GM23248 (cell line): ENCODE results near the gene HNF1B. TPM values are rescaled to one million over a fixed set of nuclear protein-coding genes. Genes with fewer than 3 reads are reported as not detected.

ENCODE experiments used
- DNase-seq: peaks from one replicate; pipeline ENCODE4 v3.0.0-alpha.2; 2015
- H2AFZ ChIP-seq: fragments of 200-600 bp; sonication (generic); 2 replicates; pipeline ENCODE4 v1.6.1; 2016; ENCODE audit warnings: antibody characterized with exemption
- H3F3A ChIP-seq: fragments of 200-600 bp; sonication (generic); 2 replicates; pipeline ENCODE4 v1.6.1; 2016; ENCODE audit warnings: mild to moderate bottlenecking, antibody characterized with exemption, mixed run types; ENCODE audit not compliant: insufficient read depth
- H3K27ac ChIP-seq: fragments of 200-600 bp; sonication (generic); 2 replicates; pipeline ENCODE4 v1.5.1; 2016; ENCODE audit warnings: mild to moderate bottlenecking
- H3K27me3 ChIP-seq: fragments of 200-600 bp; sonication (generic); replicated peaks from 2 replicates; pipeline ENCODE4 v1.6.1; 2016; ENCODE audit warnings: mild to moderate bottlenecking; ENCODE audit not compliant: insufficient read depth
- H3K36me3 ChIP-seq: fragments of 200-600 bp; sonication (generic); 2 replicates; pipeline ENCODE4 v1.6.1; 2016; ENCODE audit warnings: low read depth, mild to moderate bottlenecking
- H3K4me1 ChIP-seq: fragments of 200-600 bp; sonication (generic); 2 replicates; pipeline ENCODE4 v1.6.1; 2016; ENCODE audit warnings: mild to moderate bottlenecking; ENCODE audit not compliant: insufficient read depth
- H3K4me2 ChIP-seq: fragments of 200-600 bp; sonication (generic); one replicate; pipeline ENCODE4 v1.6.1; 2016; ENCODE audit warnings: mild to moderate bottlenecking; ENCODE audit not compliant: unreplicated experiment
- H3K4me3 ChIP-seq: fragments of 200-600 bp; sonication (generic); 2 replicates; pipeline ENCODE4 v1.5.1; 2016; ENCODE audit warnings: mild to moderate bottlenecking
- H3K79me2 ChIP-seq: fragments of 200-600 bp; sonication (generic); 2 replicates; pipeline ENCODE4 v1.6.1; 2016; ENCODE audit warnings: mild to moderate bottlenecking; ENCODE audit not compliant: insufficient read depth
- H3K9ac ChIP-seq: fragments of 200-600 bp; sonication (generic); 2 replicates; pipeline ENCODE4 v1.6.1; 2016; ENCODE audit warnings: mild to moderate bottlenecking
- H3K9me2 ChIP-seq: fragments of 200-600 bp; sonication (generic); 2 replicates; pipeline ENCODE4 v1.6.1; 2016; ENCODE audit warnings: mixed run types, mild to moderate bottlenecking, moderate library complexity; ENCODE audit not compliant: insufficient read depth
- H3K9me3 ChIP-seq: fragments of 200-600 bp; sonication (generic); one replicate; pipeline ENCODE4 v1.6.1; 2017; ENCODE audit warnings: low read depth
- H4K20me1 ChIP-seq: fragments of 200-600 bp; sonication (generic); 2 replicates; pipeline ENCODE4 v1.6.0; 2016; ENCODE audit not compliant: insufficient read depth
- EZH2 ChIP-seq: fragments of 200-600 bp; sonication (generic); IDR thresholded peaks from 2 replicates; pipeline ENCODE4 v1.6.1; 2018; ENCODE audit warnings: antibody characterized with exemption, mild to moderate bottlenecking; ENCODE audit not compliant: insufficient read depth, poor library complexity, severe bottlenecking
- EZH2phosphoT487 ChIP-seq: fragments of 200-600 bp; sonication (generic); IDR thresholded peaks from 2 replicates; pipeline ENCODE4 v1.6.1; 2018; ENCODE audit warnings: antibody characterized with exemption, moderate library complexity, mild to moderate bottlenecking, low read depth; ENCODE audit not compliant: insufficient read depth
- WGBS, 2 experiments: methylation state at CpG; one replicate each; pipeline ENCODE4 v1.1.6; 2015 to 2017; ENCODE audit warnings: low lambda C conversion rate in 2 of 2, low coverage in 1 of 2; ENCODE audit errors: missing lambda C conversion rate in 2 of 2; 5-methylcytosine and 5-hydroxymethylcytosine counted together
- in situ Hi-C: fragments of 300-500 bp; cut with MboI; formaldehyde crosslinking; loops from 2 replicates; pipeline ENCODE4 v1.15.0; 2020
- polyA plus RNA-seq: library from polyadenylated mRNA; unstranded; fragments of >200 nt; fragmentation: Nextera tagmentation; extraction: Ambion mirVana; gene quantifications from 2 replicates; pipeline ENCODE4 v1.2.1, GENCODE V29; 2016
- total RNA-seq: library from RNA; depleted of rRNA; stranded (reverse); fragments of >200 nt; shearing (Covaris generic); gene quantifications from 2 replicates; pipeline ENCODE4 v1.2.3, GENCODE V29; 2014

Gene HNF1B
- total and polyA plus RNA-seq, 2 experiments from 2014 or later: not detected

GRCh38 chr17:37674511-37674910, 70.3 kb downstream of the HNF1B start:
- Histone ChIP-seq H3K4me3 (no peak overlapping the region), H3K9me3 (no peaks in the 10 kb centered on the region), H3K4me2 (no peak overlapping the region), H3F3A (peaks cover 11% of the 10 kb centered on the region; the same call in 1 of the 2 replicates), H3K27ac (no peak overlapping the region), H3K9me2 (no peaks in the 10 kb centered on the region), H3K79me2 (no peaks in the 10 kb centered on the region), H3K4me1 (peaks cover 27% of the 10 kb centered on the region), H3K27me3 (no peaks in the 10 kb centered on the region), H4K20me1 (no peaks in the 10 kb centered on the region), H2AFZ (no peak overlapping the region), H3K9ac (no peak overlapping the region), H3K36me3 (no peaks in the 10 kb centered on the region)
- 67 to 74% methylated on average over 1 of the region's 1 CpG for WGBS, 2 experiments
- in situ Hi-C loops: no loop called here
- DNase-seq: no peak
- TF ChIP-seq EZH2phosphoT487: no peak
- TF ChIP-seq EZH2: no peak

GRCh38 chr17:37673386-37673785, 71.5 kb downstream of the HNF1B start:
- no peak for TF ChIP-seq EZH2phosphoT487
- no peak for TF ChIP-seq EZH2
- Histone ChIP-seq H3K4me2 (no peak overlapping the region), H3K27ac (no peak overlapping the region), H3K4me1 (peaks cover 27% of the 10 kb centered on the region), H3F3A (peaks cover 11% of the 10 kb centered on the region; the same call in 1 of the 2 replicates), H4K20me1 (no peaks in the 10 kb centered on the region), H2AFZ (no peak overlapping the region), H3K9me2 (no peaks in the 10 kb centered on the region), H3K9me3 (no peaks in the 10 kb centered on the region), H3K27me3 (no peaks in the 10 kb centered on the region), H3K9ac (no peak overlapping the region), H3K4me3 (no peak overlapping the region), H3K36me3 (no peaks in the 10 kb centered on the region), H3K79me2 (no peaks in the 10 kb centered on the region)
- in situ Hi-C loops: no loop called here
- DNase-seq: peak; percentile 1
- 74 to 100% methylated on average over 2 of the region's 2 CpGs for WGBS, 2 experiments

- peaks cover 27% of the 10 kb centered on the region for H3K4me1 ChIP-seq
- in situ Hi-C loops: no loop called here
- H4K20me1 ChIP-seq: no peaks in the 10 kb centered on the region
- H3K79me2 ChIP-seq: no peaks in the 10 kb centered on the region
- H3K9me2 ChIP-seq: no peaks in the 10 kb centered on the region
- H3K27ac ChIP-seq: peak overlapping the region; percentile 75
- H3K9ac ChIP-seq: peak overlapping the region; percentile 8; the same call in 1 of the 2 replicates
- H3K27me3 ChIP-seq: no peaks in the 10 kb centered on the region
- H3K9me3 ChIP-seq: no peaks in the 10 kb centered on the region
- peak overlapping the region; percentile 76 for H3K4me2 ChIP-seq
- WGBS, 2 experiments: 60 to 79% methylated on average over 3 of the region's 3 CpGs
- peak overlapping the region; percentile 62 for H2AFZ ChIP-seq
- TF ChIP-seq EZH2 (no peak), EZH2phosphoT487 (no peak)
- H3F3A ChIP-seq: peaks cover 11% of the 10 kb centered on the region; the same call in 1 of the 2 replicates
- H3K4me3 ChIP-seq: peak overlapping the region; percentile 41
- no peaks in the 10 kb centered on the region for H3K36me3 ChIP-seq
- peak; percentile 50 for DNase-seq
These were observed 72.2 kb downstream of the HNF1B start for GRCh38 chr17:37672548-37673078.

- Histone ChIP-seq H3K36me3 (no peaks in the 10 kb centered on the region), H3K27ac (peak overlapping the region; percentile 75), H3F3A (peaks cover 11% of the 10 kb centered on the region; the same call in 1 of the 2 replicates), H3K9me3 (no peaks in the 10 kb centered on the region), H3K9me2 (no peaks in the 10 kb centered on the region), H3K79me2 (no peaks in the 10 kb centered on the region), H3K4me1 (peaks cover 27% of the 10 kb centered on the region), H4K20me1 (no peaks in the 10 kb centered on the region), H3K27me3 (no peaks in the 10 kb centered on the region), H2AFZ (peak overlapping the region; percentile 62), H3K4me2 (peak overlapping the region; percentile 76), H3K4me3 (peak overlapping the region; percentile 41), H3K9ac (peak overlapping the region; percentile 15; the same call in 1 of the 2 replicates)
- TF ChIP-seq EZH2: no peak
- no peak for TF ChIP-seq EZH2phosphoT487
- in situ Hi-C loops: no loop called here
- DNase-seq: peak; percentile 95
- 3 to 4% methylated on average over 2 of the region's 2 CpGs for WGBS, 2 experiments
These were observed 72.9 kb downstream of the HNF1B start for GRCh38 chr17:37671824-37672547.
